ENCODE results near the gene QSOX2.

The QSOX2 gene

DNA sequence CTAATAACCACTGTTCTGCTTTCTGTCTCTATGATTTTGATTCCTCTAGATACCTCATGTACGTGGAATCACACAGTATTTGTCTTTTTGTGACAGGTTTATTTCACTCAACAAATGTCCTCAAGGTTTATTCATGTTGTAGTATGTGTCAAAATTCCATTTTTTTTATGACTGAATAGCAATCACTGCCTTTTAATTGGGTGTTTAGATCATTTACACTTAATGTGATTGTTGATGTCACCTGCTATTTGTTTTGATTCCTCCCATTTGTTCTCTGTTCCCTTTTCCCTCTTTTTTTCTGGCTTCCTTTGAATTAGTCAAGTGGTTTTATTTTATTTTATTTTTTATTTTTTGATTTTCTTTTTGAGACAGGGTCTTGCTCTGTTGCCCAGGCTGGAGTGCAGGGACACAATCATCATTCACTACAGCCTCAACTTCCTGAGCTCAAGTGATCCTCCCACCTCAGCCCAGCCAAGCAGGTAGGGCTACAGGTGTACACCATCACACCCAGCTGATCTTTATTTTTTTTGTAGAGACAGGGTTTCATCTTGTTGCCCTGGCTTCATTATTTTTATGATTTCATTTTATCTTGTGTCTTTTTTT lies 82.3 kb downstream of the QSOX2 start:
- no peak for DNase-seq

- DNase-seq: no peak
Observed at GRCh38 chr9:136160995-136161610, 84.5 kb downstream of the QSOX2 start.

- DNase-seq: no peak
Observed at GRCh38 chr9:136160381-136160841, 85.2 kb downstream of the QSOX2 start.

GRCh38 chr9:136159851-136160250 lies 85.8 kb downstream of the QSOX2 start:
- no peak for DNase-seq

DNA sequence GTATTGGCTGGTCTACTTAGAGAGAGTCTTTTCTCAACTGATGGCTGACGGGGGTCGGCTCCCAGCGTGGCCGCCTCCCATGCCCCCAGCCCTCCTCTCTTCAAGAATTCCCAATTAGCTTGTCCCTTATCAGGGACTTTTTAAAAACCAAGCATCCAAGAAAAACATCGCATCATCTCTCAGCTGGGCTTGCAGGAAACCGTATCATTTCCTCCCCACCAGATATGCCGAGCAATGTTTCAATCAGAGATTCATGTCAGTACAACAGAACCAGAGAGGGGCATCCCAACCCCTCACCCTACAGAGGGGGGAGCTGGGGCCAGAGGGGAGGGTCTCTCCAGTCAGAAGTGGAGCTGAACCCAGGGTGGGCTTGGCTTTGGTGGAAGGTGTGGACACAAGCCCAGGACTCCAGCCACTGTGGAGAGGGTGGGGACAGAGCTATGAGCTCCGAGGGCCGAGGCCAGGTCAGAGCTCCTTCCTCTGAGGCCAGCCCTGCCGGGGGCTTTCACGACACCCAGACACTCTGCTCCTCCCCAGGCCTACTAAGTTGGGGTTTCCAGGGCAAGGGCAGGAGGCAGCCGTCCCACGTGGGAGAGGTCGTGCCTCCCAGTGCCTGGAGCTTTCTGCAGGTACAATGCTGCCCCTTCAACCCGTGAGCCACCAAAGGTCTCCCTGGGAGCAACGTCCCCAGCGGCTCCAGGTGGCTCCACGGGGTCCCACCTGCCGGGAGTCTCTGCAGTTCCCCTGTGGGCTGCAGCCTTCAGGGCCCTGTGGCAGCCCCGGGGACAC lies 87.9 kb downstream of the QSOX2 start:
- DNase-seq: no peak

All from activated CD4-positive, alpha-beta T cell treated with anti-CD3 and anti-CD28 coated beads for 1 hour (primary cell).